ENCODE measurements around the gene TMEM18. TPM values are rescaled to one million over a fixed set of nuclear protein-coding genes. Genes with fewer than 3 reads are reported as not detected.

Gene TMEM18
- total and polyA plus RNA-seq, 2 donors (not counting 1 experiment from before 2014, with no cell fraction given), result 15.2 to 39.7 TPM

GRCh38 chr2:648476-649424 is 28.5 kb downstream of the TMEM18 start:
- H3K36me3 ChIP-seq (ENCODE audit: control insufficient read depth, insufficient read depth, low read length), result no peaks in the 10 kb centered on the region
- no peak overlapping the region for H3K4me2 ChIP-seq (ENCODE audit: extremely low read depth, insufficient read depth, low read length)
- no peaks in the 10 kb centered on the region for H3K9me3 ChIP-seq (ENCODE audit: control insufficient read depth, insufficient read depth, low read depth, low read length)
- TF ChIP-seq CTCF (conservative IDR thresholded peaks at IDR 0.05 in 1 of 2, IDR thresholded peaks at IDR 0.05 in 1 of 2; ENCODE audit: low read depth in 1 of 2, low read length in 2 of 2), result no peak
- TF ChIP-seq EZH2 (IDR thresholded peaks at IDR 0.05; ENCODE audit: low read length, missing control alignments), result no peak
- no peak for DNase-seq (ENCODE audit: low read depth in 2 of 2)
- H3K9ac ChIP-seq (ENCODE audit: insufficient read depth, low read length), result no peak overlapping the region
- H3K27me3 ChIP-seq (ENCODE audit: control insufficient read depth, insufficient read depth, low read length), result no peaks in the 10 kb centered on the region
- H4K20me1 ChIP-seq (ENCODE audit: control insufficient read depth, extremely low read depth, insufficient read depth, low read length), result no peaks in the 10 kb centered on the region
- no peaks in the 10 kb centered on the region for H3K4me1 ChIP-seq (ENCODE audit: control insufficient read depth, extremely low read depth, insufficient read depth, low read length)
- H3K4me3 ChIP-seq (replicated peaks in 1 of 4; ENCODE audit: control extremely low read depth in 1 of 4, insufficient read depth in 1 of 4, low read depth in 3 of 4, low read length in 4 of 4), result no peak overlapping the region
- no peak overlapping the region for H2AFZ ChIP-seq (ENCODE audit: low read length)
- no peak overlapping the region for H3K27ac ChIP-seq (ENCODE audit: insufficient read depth, low read length)
- H3K79me2 ChIP-seq (ENCODE audit: control insufficient read depth, insufficient read depth, low read length), result no peaks in the 10 kb centered on the region

- no peak for DNase-seq (ENCODE audit: low read depth in 2 of 2)
- no peaks in the 10 kb centered on the region for H3K79me2 ChIP-seq (ENCODE audit: control insufficient read depth, insufficient read depth, low read length)
- H4K20me1 ChIP-seq (ENCODE audit: control insufficient read depth, extremely low read depth, insufficient read depth, low read length), result no peaks in the 10 kb centered on the region
- no peak overlapping the region for H2AFZ ChIP-seq (ENCODE audit: low read length)
- no peak overlapping the region for H3K4me2 ChIP-seq (ENCODE audit: extremely low read depth, insufficient read depth, low read length)
- H3K4me3 ChIP-seq (replicated peaks in 1 of 4; ENCODE audit: control extremely low read depth in 1 of 4, insufficient read depth in 1 of 4, low read depth in 3 of 4, low read length in 4 of 4), result no peak overlapping the region
- H3K4me1 ChIP-seq (ENCODE audit: control insufficient read depth, extremely low read depth, insufficient read depth, low read length), result no peaks in the 10 kb centered on the region
- H3K27ac ChIP-seq (ENCODE audit: insufficient read depth, low read length), result no peak overlapping the region
- no peak for TF ChIP-seq EZH2 (IDR thresholded peaks at IDR 0.05; ENCODE audit: low read length, missing control alignments)
- TF ChIP-seq CTCF (conservative IDR thresholded peaks at IDR 0.05 in 1 of 2, IDR thresholded peaks at IDR 0.05 in 1 of 2; ENCODE audit: low read depth in 1 of 2, low read length in 2 of 2), result no peak
- no peak overlapping the region for H3K9ac ChIP-seq (ENCODE audit: insufficient read depth, low read length)
- no peaks in the 10 kb centered on the region for H3K36me3 ChIP-seq (ENCODE audit: control insufficient read depth, insufficient read depth, low read length)
- H3K27me3 ChIP-seq (ENCODE audit: control insufficient read depth, insufficient read depth, low read length), result no peaks in the 10 kb centered on the region
- no peaks in the 10 kb centered on the region for H3K9me3 ChIP-seq (ENCODE audit: control insufficient read depth, insufficient read depth, low read depth, low read length)
These were observed 29.4 kb downstream of the TMEM18 start for GRCh38 chr2:647691-648231.

- Histone ChIP-seq H3K9ac (ENCODE audit: insufficient read depth, low read length) (no peak overlapping the region), H3K4me3 (replicated peaks in 1 of 4; ENCODE audit: control extremely low read depth in 1 of 4, insufficient read depth in 1 of 4, low read depth in 3 of 4, low read length in 4 of 4) (no peak overlapping the region), H3K9me3 (ENCODE audit: control insufficient read depth, insufficient read depth, low read depth, low read length) (no peaks in the 10 kb centered on the region), H3K36me3 (ENCODE audit: control insufficient read depth, insufficient read depth, low read length) (no peaks in the 10 kb centered on the region), H3K79me2 (ENCODE audit: control insufficient read depth, insufficient read depth, low read length) (no peaks in the 10 kb centered on the region), H3K27me3 (ENCODE audit: control insufficient read depth, insufficient read depth, low read length) (no peaks in the 10 kb centered on the region), H3K27ac (ENCODE audit: insufficient read depth, low read length) (no peak overlapping the region), H4K20me1 (ENCODE audit: control insufficient read depth, extremely low read depth, insufficient read depth, low read length) (no peaks in the 10 kb centered on the region), H3K4me2 (ENCODE audit: extremely low read depth, insufficient read depth, low read length) (no peak overlapping the region), H3K4me1 (ENCODE audit: control insufficient read depth, extremely low read depth, insufficient read depth, low read length) (no peaks in the 10 kb centered on the region), H2AFZ (ENCODE audit: low read length) (no peak overlapping the region)
- DNase-seq (ENCODE audit: low read depth in 2 of 2), result no peak
- no peak for TF ChIP-seq CTCF (conservative IDR thresholded peaks at IDR 0.05 in 1 of 2, IDR thresholded peaks at IDR 0.05 in 1 of 2; ENCODE audit: low read depth in 1 of 2, low read length in 2 of 2)
- TF ChIP-seq EZH2 (IDR thresholded peaks at IDR 0.05; ENCODE audit: low read length, missing control alignments), result no peak
These were observed 30.1 kb downstream of the TMEM18 start for GRCh38 chr2:647003-647560.

All from fibroblast of lung (primary cell).